ENCODE results near the gene SAP30L.

The SAP30L gene

DNA sequence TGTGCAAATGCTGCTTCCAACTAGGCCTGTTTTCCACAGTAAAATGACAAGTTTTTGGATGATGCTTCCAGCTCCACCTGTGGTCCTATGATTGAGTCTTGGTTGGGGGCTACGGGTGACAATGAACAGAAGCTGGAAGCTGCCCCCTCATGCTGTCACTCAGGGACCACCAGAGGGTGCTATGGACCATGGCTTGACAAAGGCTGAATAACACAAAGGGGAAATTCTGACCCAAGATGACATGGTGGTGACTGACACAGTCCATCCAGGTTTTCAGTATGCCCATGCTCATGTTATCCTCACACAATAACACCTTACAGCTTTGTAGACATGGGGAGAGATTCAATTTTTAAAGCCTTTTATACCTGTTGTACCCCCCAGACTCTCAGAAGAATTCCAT is 23.9 kb upstream of the SAP30L start:
- peak in 1 of 2 donors; percentile 2 for DNase-seq

GRCh38 chr5:154422298-154422697 is 23.5 kb upstream of the SAP30L start:
- no peak for DNase-seq

- DNase-seq = no peak
These were observed 17.6 kb upstream of the SAP30L start for GRCh38 chr5:154428208-154428607.

DNA sequence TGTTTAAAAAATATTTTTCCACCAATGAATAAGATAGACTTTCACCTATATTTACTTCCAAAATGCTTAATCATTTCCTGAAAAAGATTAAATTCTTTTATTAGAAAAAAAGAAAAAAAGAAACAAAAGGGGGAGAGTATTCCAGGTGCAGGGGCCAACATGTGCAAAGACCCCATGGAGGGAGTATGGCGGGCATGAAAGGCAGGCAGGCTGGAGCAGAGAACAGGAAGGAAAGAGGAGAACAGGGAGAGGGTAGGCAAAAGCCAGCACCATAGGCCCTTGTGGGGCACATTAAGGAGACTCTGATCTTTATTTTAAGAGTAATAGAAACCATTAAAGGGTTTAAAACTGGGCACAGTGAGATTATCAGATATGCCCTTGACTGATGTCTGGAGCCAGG is 16.5 kb upstream of the SAP30L start:
- no peak for DNase-seq

DNA sequence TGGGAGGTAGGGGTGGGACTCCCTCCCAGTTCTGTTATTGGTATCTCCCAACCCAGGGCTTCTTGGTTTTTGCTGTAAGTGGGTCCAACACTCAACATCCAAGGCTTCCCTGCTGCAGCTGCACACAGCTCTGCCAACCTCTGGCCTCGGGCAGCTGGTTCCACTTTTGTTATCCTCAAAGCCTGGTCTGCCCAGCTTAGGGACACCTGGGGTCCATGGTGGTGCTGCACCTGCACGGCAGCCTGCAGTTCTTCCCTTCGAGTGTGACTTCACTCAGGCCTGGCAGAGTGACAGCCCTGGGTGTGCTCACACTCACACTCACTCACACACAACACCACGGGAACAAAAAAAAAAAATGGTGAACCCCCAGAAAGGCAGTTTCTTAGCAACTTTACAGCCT is 15.3 kb upstream of the SAP30L start:
- no peak for DNase-seq

- DNase-seq = no peak
These were observed 14.7 kb upstream of the SAP30L start for GRCh38 chr5:154430961-154431630.

GRCh38 chr5:154435226-154435625 is 10.6 kb upstream of the SAP30L start:
- DNase-seq = no peak

DNA sequence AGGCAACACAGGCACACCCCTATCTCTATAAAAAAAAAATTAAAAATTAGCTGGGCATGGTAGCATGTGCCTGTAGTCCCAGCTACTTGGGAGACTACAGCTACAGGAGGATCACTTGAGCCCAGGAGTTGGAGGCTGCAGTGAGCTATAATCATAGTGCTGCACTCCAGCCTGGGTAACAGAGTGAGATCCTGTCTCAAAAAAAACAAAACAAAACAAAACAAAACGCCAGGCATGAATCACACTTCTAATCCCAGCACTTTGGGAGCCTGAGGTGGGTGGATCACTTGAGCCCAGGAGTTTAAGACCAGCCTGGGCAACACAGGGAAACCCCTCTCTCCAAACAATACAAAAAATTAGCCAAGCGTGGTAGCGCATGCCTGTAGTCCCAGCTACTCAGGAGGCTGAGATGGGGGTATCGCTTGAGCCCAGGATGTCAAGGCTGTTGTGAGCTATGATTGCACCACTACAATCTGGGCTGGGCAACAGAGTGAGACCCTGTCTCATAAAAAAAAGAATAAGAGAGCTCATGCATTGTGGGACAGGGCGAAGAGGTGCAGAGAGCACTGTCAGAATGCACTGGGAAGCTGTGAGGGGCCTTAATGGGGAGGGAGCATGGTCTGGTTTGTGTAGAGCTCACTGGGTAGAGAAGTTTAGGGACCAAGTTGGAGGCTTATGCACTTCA is 8.4 kb upstream of the SAP30L start:
- DNase-seq = no peak

DNA sequence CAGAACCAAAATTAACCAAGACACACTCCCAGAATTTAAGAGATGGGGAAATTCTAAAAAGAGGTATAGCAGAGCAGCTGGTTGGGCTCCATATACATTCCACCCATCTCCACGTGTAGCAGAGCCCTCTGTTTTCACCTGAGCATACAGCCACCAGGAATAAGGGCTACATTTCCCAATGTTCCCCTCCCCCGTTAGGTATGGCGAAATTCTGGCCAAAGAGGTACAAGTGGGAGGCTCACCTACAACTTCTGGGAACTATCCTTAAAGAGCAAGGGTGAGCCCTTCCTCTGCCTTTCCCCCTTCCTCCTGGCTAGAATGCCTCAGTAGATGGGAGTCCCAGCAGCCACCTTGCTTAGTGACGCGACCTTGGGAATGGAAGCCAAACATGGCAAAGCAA is 5.3 kb upstream of the SAP30L start:
- no peak for DNase-seq

- no peak for DNase-seq
These were observed 3.0 kb upstream of the SAP30L start for GRCh38 chr5:154442801-154443200.

DNA sequence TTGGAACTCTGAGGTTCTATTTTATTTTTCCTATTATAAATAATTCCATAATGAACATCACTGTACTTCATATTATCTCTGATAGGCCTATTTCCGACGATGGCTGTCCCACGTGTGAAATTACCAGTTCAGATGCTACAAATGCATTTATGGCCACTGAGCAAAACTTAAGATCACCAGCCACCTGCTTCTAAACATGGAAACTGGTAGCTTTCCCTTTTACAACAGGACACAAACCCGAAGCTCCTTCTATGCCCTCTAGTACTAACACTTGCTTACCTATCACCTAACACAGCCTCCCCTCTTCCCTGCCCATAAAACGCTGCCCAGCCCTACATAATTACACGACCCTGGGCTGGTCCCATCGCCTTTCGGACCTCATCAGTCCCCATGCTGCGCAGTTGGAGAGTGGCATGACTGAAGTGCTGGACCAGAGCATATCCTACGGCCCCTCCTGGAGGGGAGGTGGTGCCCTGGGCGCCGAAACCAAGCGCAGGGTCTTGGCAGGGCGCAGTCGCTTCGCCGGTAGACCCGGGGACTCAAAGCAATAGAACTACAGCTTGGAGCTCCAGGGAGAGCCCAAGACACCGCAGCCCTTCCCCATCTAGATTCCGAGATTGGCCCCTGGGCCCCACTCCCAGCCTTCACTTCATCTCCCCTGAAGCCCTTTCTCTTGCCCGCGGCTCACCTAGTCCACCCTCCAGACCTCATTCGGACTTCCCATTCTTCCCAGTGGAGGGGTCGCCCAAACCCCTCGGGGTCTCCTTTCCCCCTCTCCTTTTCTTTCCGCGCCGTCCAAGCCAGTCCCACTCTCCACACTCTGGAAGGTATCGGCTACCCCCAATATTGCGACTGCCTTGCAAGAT is 1.0 kb upstream of the SAP30L start:
- no peak for DNase-seq

DNA sequence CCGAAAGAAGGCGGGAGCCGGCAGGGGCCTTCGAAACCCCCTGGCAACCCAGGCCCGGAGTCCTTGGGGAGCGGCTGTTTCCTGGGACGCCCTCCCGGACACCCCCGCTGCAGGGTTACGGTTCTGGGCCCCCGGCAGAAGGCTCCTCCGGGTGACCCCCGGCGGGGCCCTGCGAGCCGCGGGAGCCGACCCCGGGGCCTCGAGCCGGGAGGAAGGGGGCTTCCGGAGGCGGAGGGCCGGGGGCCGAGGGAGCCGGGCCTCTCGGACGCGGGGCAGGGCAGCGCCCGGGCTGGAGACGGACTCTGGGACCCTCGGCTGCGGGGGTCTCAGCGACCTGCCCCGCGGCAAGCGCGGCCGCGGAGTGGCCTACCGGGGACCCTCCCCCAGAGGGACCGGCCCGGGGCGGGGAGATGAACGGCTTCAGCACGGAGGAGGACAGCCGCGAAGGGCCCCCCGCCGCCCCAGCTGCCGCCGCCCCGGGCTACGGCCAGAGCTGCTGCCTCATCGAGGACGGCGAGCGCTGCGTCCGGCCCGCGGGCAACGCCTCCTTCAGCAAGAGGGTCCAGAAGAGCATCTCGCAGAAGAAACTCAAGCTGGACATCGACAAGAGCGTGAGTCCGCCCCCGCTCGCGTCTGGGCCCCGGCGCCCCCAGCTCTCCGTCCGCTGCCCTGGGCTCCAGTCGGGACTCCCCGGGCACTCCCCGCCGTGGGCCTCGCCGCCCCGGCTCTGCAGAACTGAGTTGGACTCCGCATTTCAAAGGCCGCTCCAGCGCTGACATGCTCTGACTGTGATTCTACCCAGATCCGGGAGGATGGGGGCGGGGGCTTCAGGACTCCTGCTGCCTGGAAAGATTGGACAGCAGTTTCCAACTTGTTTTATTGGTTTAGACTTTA is 645 bp downstream of the SAP30L start:
- peak in 1 of 2 donors; percentile 46 for DNase-seq

DNA sequence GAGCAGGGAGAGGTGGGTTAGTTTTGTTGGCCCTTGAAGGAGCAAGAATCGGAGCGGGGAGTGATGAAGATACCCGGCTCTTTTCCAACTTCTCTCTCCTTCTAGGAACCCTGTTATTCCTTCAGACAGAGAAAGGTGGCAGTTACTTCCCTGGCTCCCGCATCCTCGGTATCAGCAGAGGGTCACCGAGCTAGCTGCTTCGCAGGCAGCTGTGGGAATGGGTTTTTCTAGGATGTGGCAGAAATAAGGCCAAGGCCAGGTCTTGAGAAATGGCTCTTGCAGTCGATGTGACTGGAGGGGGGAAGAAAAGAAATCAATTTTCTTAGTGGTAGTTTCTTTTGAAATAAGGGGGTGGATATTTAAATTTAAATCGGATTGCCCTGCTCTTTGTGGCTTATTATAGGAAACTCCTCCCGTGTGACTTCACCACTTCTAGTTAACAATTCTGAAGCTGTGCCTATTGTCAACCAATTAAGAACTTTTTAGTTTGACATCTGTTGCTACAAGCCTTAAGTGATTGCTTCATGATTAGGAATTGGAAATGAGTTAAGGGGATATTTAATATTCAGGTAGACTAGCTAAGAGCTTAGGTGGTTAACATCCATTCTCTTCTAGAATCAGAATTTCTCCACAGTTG is 1.4 kb downstream of the SAP30L start:
- no peak for DNase-seq

GRCh38 chr5:154449786-154450185 is 4.0 kb downstream of the SAP30L start:
- DNase-seq = no peak

DNA sequence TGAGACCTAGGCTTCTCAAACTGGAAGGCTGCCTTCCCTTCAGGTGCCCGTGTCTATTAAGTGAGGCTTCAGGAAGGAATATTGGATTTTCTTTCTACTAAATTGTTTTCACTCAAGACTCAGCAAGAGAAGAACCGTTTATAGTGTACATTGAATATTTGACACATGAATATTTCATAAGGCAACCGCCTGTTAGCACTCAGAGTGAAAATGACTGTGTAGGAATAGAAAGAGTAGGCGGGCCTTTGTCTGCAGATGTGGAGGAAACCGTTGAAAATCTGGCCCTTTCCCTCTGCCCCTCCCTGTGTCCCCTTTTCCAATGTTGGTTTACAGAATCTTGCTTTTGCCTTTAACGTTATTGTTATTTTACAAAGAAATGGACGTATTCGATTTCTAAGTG is 6.2 kb downstream of the SAP30L start:
- no peak for DNase-seq

GRCh38 chr5:154455585-154455984 is 9.8 kb downstream of the SAP30L start:
- no peak for DNase-seq

- no peak for DNase-seq
These were observed 10.7 kb downstream of the SAP30L start for GRCh38 chr5:154456540-154456939.

DNA sequence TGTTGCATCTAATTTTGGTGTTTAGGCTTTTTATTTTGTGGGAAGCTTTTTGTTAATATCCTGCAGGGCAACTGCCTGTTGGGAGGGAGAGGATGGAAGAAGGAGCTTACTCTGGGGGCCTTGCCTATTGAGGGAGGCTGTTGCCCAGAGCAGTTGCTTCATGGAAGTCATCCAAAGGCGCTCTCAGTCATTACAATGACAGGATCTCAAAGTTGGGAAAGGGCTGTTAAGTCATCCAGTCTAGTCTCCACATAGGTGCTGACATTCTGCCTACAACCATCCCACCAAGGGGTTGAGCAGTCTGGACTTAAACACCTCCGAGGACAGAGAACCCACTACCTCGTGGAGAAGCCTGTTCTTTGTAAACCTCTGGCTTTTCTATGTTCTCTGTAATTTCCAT is 13.2 kb downstream of the SAP30L start:
- no peak for DNase-seq

- no peak for DNase-seq
These were observed 14.4 kb downstream of the SAP30L start for GRCh38 chr5:154460172-154460571.

DNA sequence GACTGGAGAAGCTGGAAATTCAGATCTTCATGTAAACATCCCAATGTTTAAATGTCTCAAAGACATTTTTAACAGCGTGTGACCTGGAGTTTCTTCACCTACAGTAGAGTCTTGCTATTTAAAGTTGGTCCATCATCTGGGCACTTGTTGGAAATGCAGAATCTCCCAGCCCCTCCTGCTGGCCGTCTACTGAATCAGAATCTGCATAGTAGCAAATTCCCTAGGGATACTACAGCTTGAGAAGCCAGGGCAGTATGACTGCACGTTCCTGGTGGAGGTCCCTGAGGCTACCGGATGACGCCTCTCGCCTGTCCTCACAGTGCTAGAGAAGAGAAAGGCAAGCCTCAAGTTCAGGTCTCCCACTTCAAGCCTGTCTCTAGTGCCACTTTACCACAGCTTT is 15.7 kb downstream of the SAP30L start:
- DNase-seq = no peak

- DNase-seq = no peak
These were observed 18.6 kb downstream of the SAP30L start for GRCh38 chr5:154464438-154464837.

DNA sequence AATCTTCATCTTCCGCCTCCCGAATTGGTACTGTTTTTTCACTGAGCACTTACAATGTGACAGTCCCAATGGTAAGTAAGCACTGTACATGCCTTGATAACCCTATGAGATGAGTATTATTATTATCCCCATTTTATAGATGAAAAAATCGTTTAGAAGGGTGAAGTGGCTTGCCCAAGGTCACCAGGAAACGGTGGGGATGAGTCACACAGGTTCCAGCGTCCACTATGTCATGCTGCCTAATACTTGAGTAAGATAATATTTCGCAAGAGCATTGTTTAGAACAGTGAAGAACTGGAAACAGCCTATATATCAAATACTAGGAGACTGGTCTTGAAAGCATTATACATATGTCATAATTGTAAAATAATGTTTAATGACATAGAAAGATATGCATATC is 19.4 kb downstream of the SAP30L start:
- no peak for DNase-seq
